K562 (cell line): ENCODE data around the gene SLC5A5. TPM values are rescaled to one million over a fixed set of nuclear protein-coding genes. Genes with fewer than 3 reads are reported as not detected.
A peak's percentile ranks its signal among the peaks of the same experiment; 100 is the strongest.

ENCODE experiments used
- ARID1B ChIP-seq: fragments of 450-650 bp; IDR thresholded peaks from 2 replicates; pipeline ENCODE4 v1.6.1; 2016; ENCODE audit warnings: antibody characterized with exemption, mild to moderate bottlenecking, inconsistent platforms
- ELK3 ChIP-seq: fragments of 450-650 bp; formaldehyde crosslinking; IDR thresholded peaks from 2 replicates; pipeline ENCODE4 v1.4.0; 2020; ENCODE audit warnings: mild to moderate bottlenecking
- ESRRA ChIP-seq: fragments of 450-650 bp; IDR thresholded peaks from 2 replicates; pipeline ENCODE4 v1.6.1; 2014; ENCODE audit warnings: low read depth, mild to moderate bottlenecking, moderate library complexity, borderline replicate concordance
- FUS ChIP-seq: fragments of 200-400 bp; formaldehyde crosslinking; optimal IDR thresholded peaks from 2 replicates; pipeline ENCODE3; 2017; ENCODE audit warnings: low read depth, low read length
- HDAC2 ChIP-seq: fragments of 450-650 bp; IDR thresholded peaks from 2 replicates; pipeline ENCODE4 v1.6.1; 2016; ENCODE audit warnings: mild to moderate bottlenecking
- IRF2 ChIP-seq: sonication (generic); formaldehyde crosslinking; IDR thresholded peaks from 2 replicates; pipeline ENCODE4 v1.8.1; 2022; ENCODE audit warnings: mild to moderate bottlenecking, missing genetic modification reagents
- MCM7 ChIP-seq, 2 experiments: fragments of 450-650 bp; IDR thresholded peaks; 2 replicates each; pipeline ENCODE4 v1.6.1; 2016 to 2018
- POLR2AphosphoS5 ChIP-seq: IDR thresholded peaks from 2 replicates; pipeline ENCODE4 v1.6.1; 2011; ENCODE audit warnings: mild to moderate bottlenecking, low read depth, low read length, moderate library complexity; ENCODE audit not compliant: control insufficient read depth, insufficient read depth
- POLR2H ChIP-seq: IDR thresholded peaks from 2 replicates; pipeline ENCODE4 v1.6.1; 2016; ENCODE audit warnings: missing genetic modification characterization, low read depth, mild to moderate bottlenecking, control low read depth, missing compliant biosample characterization, moderate library complexity
- RAD21 ChIP-seq, 2 experiments: fragments of 250-450 bp in 1 of 2; fragments of 450-650 bp in 1 of 2; sonication (Bioruptor Pico) in 1 of 2; formaldehyde crosslinking in 1 of 2; IDR thresholded peaks in 1 of 2; conservative IDR thresholded peaks in 1 of 2; 2 replicates each; pipeline versions ENCODE4 v1.4.0 to v1.8.0; 2020 to 2022; ENCODE audit warnings: mild to moderate bottlenecking in 2 of 2, moderate library complexity in 1 of 2
- RFX1 ChIP-seq: fragments of 450-650 bp; IDR thresholded peaks from 2 replicates; pipeline ENCODE4 v1.6.1; 2016; ENCODE audit warnings: mild to moderate bottlenecking, moderate library complexity
- SP1 ChIP-seq: sonication (generic); formaldehyde crosslinking; IDR thresholded peaks from 2 replicates; pipeline ENCODE4 v1.8.1; 2022; ENCODE audit warnings: mild to moderate bottlenecking, missing genetic modification reagents
- STAT6 ChIP-seq: sonication (generic); formaldehyde crosslinking; IDR thresholded peaks from 2 replicates; pipeline ENCODE4 v1.8.1; 2023; ENCODE audit warnings: mild to moderate bottlenecking, missing genetic modification reagents
- TCF3 ChIP-seq: sonication (generic); formaldehyde crosslinking; IDR thresholded peaks from 2 replicates; pipeline ENCODE4 v1.4.0; 2020; ENCODE audit warnings: mild to moderate bottlenecking, missing genetic modification reagents
- ZBTB8A ChIP-seq: fragments of 450-650 bp; IDR thresholded peaks from 2 replicates; pipeline ENCODE4 v1.6.1; 2018; ENCODE audit warnings: mild to moderate bottlenecking, moderate library complexity; ENCODE audit not compliant: partially characterized antibody
- ZKSCAN1 ChIP-seq: fragments of 150-350 bp; IDR thresholded peaks from 2 replicates; pipeline ENCODE4 v1.6.1; 2016; ENCODE audit warnings: low read depth, low read length
- ZKSCAN3 ChIP-seq: fragments of 250-450 bp; sonication (Bioruptor Pico); IDR thresholded peaks from 2 replicates; pipeline ENCODE4 v1.4.0; 2020
- ZNF592 ChIP-seq: fragments of 450-650 bp; IDR thresholded peaks from 2 replicates; pipeline ENCODE4 v1.6.1; 2017; ENCODE audit warnings: antibody characterized with exemption, mild to moderate bottlenecking
- ZNF76 ChIP-seq: fragments of 250-450 bp; sonication (Bioruptor Pico); IDR thresholded peaks from 2 replicates; pipeline ENCODE4 v1.4.0; 2020; ENCODE audit warnings: mild to moderate bottlenecking, moderate library complexity, borderline replicate concordance
- ZNF766 ChIP-seq: fragments of 200-800 bp; sonication (Bioruptor generic); conservative IDR thresholded peaks from 2 replicates; pipeline ENCODE4 v1.6.1; 2016; ENCODE audit warnings: missing genetic modification characterization, missing compliant biosample characterization
- ZNF785 ChIP-seq: fragments of 250-450 bp; sonication (Bioruptor Pico); IDR thresholded peaks from 2 replicates; pipeline ENCODE4 v1.4.0; 2020; ENCODE audit warnings: mild to moderate bottlenecking
- polyA plus RNA-seq, 8 experiments: library from polyadenylated mRNA; depleted of rRNA in 4 of 8; stranded (reverse) in 5 of 8; unstranded in 3 of 8; fragments of >200 nt; fragmentation: Nextera tagmentation in 2 of 8; fragmentation: Illumina TruSeq in 1 of 8; extraction: Ambion mirVana in 2 of 8; extraction: Trizol in 1 of 8; gene quantifications; 2 replicates each; pipeline versions ENCODE4 v1.2.1 to v1.2.3, GENCODE V29; 2011 to 2014; ENCODE audit warnings: inconsistent platforms in 1 of 8, missing spikeins in 1 of 8
- total RNA-seq, 7 experiments: library from RNA; depleted of rRNA in 6 of 7; stranded (reverse); fragments of >200 nt in 6 of 7; fragmentation: Illumina TruSeq in 2 of 7; extraction: Trizol in 2 of 7; gene quantifications; 2 replicates each; pipeline versions ENCODE4 v1.2.1 to v1.2.3, GENCODE V29; 2011 to 2021; ENCODE audit warnings: low replicate concordance in 1 of 7

SLC5A5 gene
- total and polyA plus RNA-seq, 9 of the 15 experiments (the other 6 are each of a cell fraction or from before 2014, with no cell fraction given): 0.10 to 0.73 (median 0.23) TPM

GRCh38 chr19:17942582-17943273, 71.0 kb downstream of the SLC5A5 start (continued):
- TF ChIP-seq ZNF592 (peak; percentile 88), ARID1B (no peak), ZKSCAN1 (no peak), POLR2AphosphoS5 (no peak), SP1 (CRISPR knock-in tag) (peak; percentile 53; the same call in 1 of the 2 replicates), FUS (no peak), ZNF785 (CRISPR knock-in tag) (no peak), ESRRA (peak; percentile 96), STAT6 (CRISPR knock-in tag) (no peak), ZNF766 (CRISPR knock-in tag) (no peak), IRF2 (CRISPR knock-in tag) (no peak), ZKSCAN3 (CRISPR knock-in tag) (no peak), POLR2H (tag) (no peak), MCM7 (IDR thresholded peaks at IDR 0.05) (no peak), TCF3 (peak; percentile 21; the same call in 1 of the 2 replicates), RFX1 (no peak), ZBTB8A (no peak), RAD21 (CRISPR knock-in tag; conservative IDR thresholded peaks at IDR 0.05 in 1 of 2, IDR thresholded peaks at IDR 0.05 in 1 of 2) (no peak), HDAC2 (peak; percentile 61; the same call in 1 of the 2 replicates), ZNF76 (CRISPR knock-in tag) (peak; percentile 34; the same call in 1 of the 2 replicates), ELK3 (CRISPR knock-in tag) (no peak)
